HEK293 (cell line): ENCODE results near the gene BTBD8.

ENCODE experiments used
- BCL11B ChIP-seq: fragments of 450-650 bp; formaldehyde crosslinking; IDR thresholded peaks from 2 replicates; pipeline ENCODE4 v1.5.1; 2016; ENCODE audit warnings: low read depth, missing biosample characterization, missing genetic modification characterization
- HOXA7 ChIP-seq: sonication (generic); formaldehyde crosslinking; IDR thresholded peaks from 2 replicates; pipeline ENCODE4 v1.8.1; 2022; ENCODE audit warnings: missing genetic modification reagents, borderline replicate concordance
- REPIN1 ChIP-seq: fragments of 450-650 bp; formaldehyde crosslinking; IDR thresholded peaks from 2 replicates; pipeline ENCODE4 v1.5.1; 2017; ENCODE audit warnings: missing biosample characterization, missing genetic modification characterization, low read depth
- SCRT1 ChIP-seq: fragments of 450-650 bp; formaldehyde crosslinking; IDR thresholded peaks from 2 replicates; pipeline ENCODE4 v1.5.1; 2016; ENCODE audit warnings: missing biosample characterization, missing genetic modification characterization, borderline replicate concordance
- SCRT2 ChIP-seq: fragments of 450-650 bp; formaldehyde crosslinking; IDR thresholded peaks from 2 replicates; pipeline ENCODE4 v1.5.1; 2016; ENCODE audit warnings: missing biosample characterization, missing genetic modification characterization
- ZBTB6 ChIP-seq: fragments of 450-650 bp; formaldehyde crosslinking; IDR thresholded peaks from 2 replicates; pipeline ENCODE4 v1.5.1; 2017; ENCODE audit warnings: missing biosample characterization, missing genetic modification characterization
- ZBTB7A ChIP-seq: fragments of 450-650 bp; formaldehyde crosslinking; IDR thresholded peaks from 2 replicates; pipeline ENCODE4 v1.5.1; 2016; ENCODE audit warnings: low read depth, missing biosample characterization, missing genetic modification characterization
- ZFHX2 ChIP-seq: fragments of 450-650 bp; formaldehyde crosslinking; conservative IDR thresholded peaks from 2 replicates; pipeline ENCODE4 v1.5.1; 2016; ENCODE audit warnings: missing biosample characterization, missing genetic modification characterization
- ZNF138 ChIP-seq: fragments of 450-650 bp; formaldehyde crosslinking; IDR thresholded peaks from 2 replicates; pipeline ENCODE4 v1.5.1; 2016; ENCODE audit warnings: missing biosample characterization, missing genetic modification characterization, borderline replicate concordance
- ZNF155 ChIP-seq: fragments of 450-650 bp; formaldehyde crosslinking; IDR thresholded peaks from 2 replicates; pipeline ENCODE4 v1.5.1; 2016; ENCODE audit warnings: missing biosample characterization, missing genetic modification characterization
- ZNF174 ChIP-seq: fragments of 450-650 bp; formaldehyde crosslinking; IDR thresholded peaks from 2 replicates; pipeline ENCODE4 v1.5.0; 2017; ENCODE audit warnings: missing biosample characterization, mild to moderate bottlenecking, missing genetic modification characterization
- ZNF274 ChIP-seq, 2 experiments: fragments of 200-500 bp in 1 of 2; fragments of 450-650 bp in 1 of 2; sonication (Bioruptor generic) in 1 of 2; formaldehyde crosslinking in 1 of 2; IDR thresholded peaks; 2 replicates each; pipeline versions ENCODE4 v1.5.1 to v1.6.1; 2014 to 2016; ENCODE audit warnings: borderline replicate concordance in 1 of 2, inconsistent platforms in 1 of 2, low read length in 1 of 2, missing biosample characterization in 1 of 2, missing genetic modification characterization in 1 of 2
- ZNF341 ChIP-seq: fragments of 450-650 bp; formaldehyde crosslinking; IDR thresholded peaks from 2 replicates; pipeline ENCODE4; 2016; ENCODE audit warnings: low read depth, missing biosample characterization, missing genetic modification characterization
- ZNF433 ChIP-seq: fragments of 450-650 bp; formaldehyde crosslinking; IDR thresholded peaks from 2 replicates; pipeline ENCODE4 v1.5.1; 2016; ENCODE audit warnings: missing biosample characterization, missing genetic modification characterization, low read depth
- ZNF48 ChIP-seq: fragments of 450-650 bp; formaldehyde crosslinking; IDR thresholded peaks from 2 replicates; pipeline ENCODE4 v1.5.1; 2016; ENCODE audit warnings: missing biosample characterization, missing genetic modification characterization
- ZNF510 ChIP-seq: fragments of 450-650 bp; formaldehyde crosslinking; IDR thresholded peaks from 2 replicates; pipeline ENCODE4 v1.5.1; 2018; ENCODE audit warnings: mild to moderate bottlenecking, missing genetic modification characterization, missing biosample characterization; ENCODE audit not compliant: insufficient replicate concordance
- ZNF513 ChIP-seq: fragments of 450-650 bp; IDR thresholded peaks from 2 replicates; pipeline ENCODE4 v1.5.1; 2018; ENCODE audit warnings: missing biosample characterization, missing genetic modification characterization
- ZNF514 ChIP-seq: fragments of 450-650 bp; formaldehyde crosslinking; IDR thresholded peaks from 2 replicates; pipeline ENCODE4 v1.5.1; 2016; ENCODE audit warnings: missing biosample characterization, missing genetic modification characterization
- ZNF521 ChIP-seq: fragments of 450-650 bp; formaldehyde crosslinking; IDR thresholded peaks from 2 replicates; pipeline ENCODE4 v1.5.1; 2017; ENCODE audit warnings: missing biosample characterization, mild to moderate bottlenecking, missing genetic modification characterization
- ZNF548 ChIP-seq: fragments of 450-650 bp; formaldehyde crosslinking; IDR thresholded peaks from 2 replicates; pipeline ENCODE4 v1.5.1; 2016; ENCODE audit warnings: missing biosample characterization, missing genetic modification characterization
- ZNF623 ChIP-seq: fragments of 450-650 bp; formaldehyde crosslinking; IDR thresholded peaks from 2 replicates; pipeline ENCODE4 v1.5.1; 2016; ENCODE audit warnings: missing biosample characterization, missing genetic modification characterization
- ZNF701 ChIP-seq: fragments of 450-650 bp; formaldehyde crosslinking; IDR thresholded peaks from 2 replicates; pipeline ENCODE4 v1.5.1; 2016; ENCODE audit warnings: missing biosample characterization, missing genetic modification characterization
- ZNF830 ChIP-seq: fragments of 450-650 bp; IDR thresholded peaks from 2 replicates; pipeline ENCODE4 v1.5.0; 2018; ENCODE audit warnings: missing biosample characterization, missing genetic modification characterization, low read depth, mild to moderate bottlenecking, moderate library complexity
- ZSCAN23 ChIP-seq: fragments of 450-650 bp; formaldehyde crosslinking; IDR thresholded peaks from 2 replicates; pipeline ENCODE4 v1.5.1; 2016; ENCODE audit warnings: missing biosample characterization, missing genetic modification characterization
- TF ChIP-seq, protein P1 (sequence below): fragments of 450-650 bp; formaldehyde crosslinking; IDR thresholded peaks from 2 replicates; pipeline ENCODE4 v1.5.1; 2017; ENCODE audit warnings: missing biosample characterization, missing genetic modification characterization
- TF ChIP-seq, protein P2 (sequence below): fragments of 450-650 bp; formaldehyde crosslinking; IDR thresholded peaks from 2 replicates; pipeline ENCODE4 v1.5.1; 2016; ENCODE audit warnings: missing biosample characterization, missing genetic modification characterization
- TF ChIP-seq, protein P3 (sequence below): fragments of 450-650 bp; formaldehyde crosslinking; conservative IDR thresholded peaks from 2 replicates; pipeline ENCODE4 v1.5.1; 2016; ENCODE audit warnings: low read depth, missing biosample characterization, missing genetic modification characterization
- TF ChIP-seq, protein P4 (sequence below): fragments of 450-650 bp; formaldehyde crosslinking; IDR thresholded peaks from 2 replicates; pipeline ENCODE4 v1.5.1; 2016; ENCODE audit warnings: missing biosample characterization, missing genetic modification characterization, low read depth
- TF ChIP-seq, protein P5 (sequence below): fragments of 450-650 bp; formaldehyde crosslinking; IDR thresholded peaks from 2 replicates; pipeline ENCODE4 v1.5.1; 2017; ENCODE audit warnings: missing biosample characterization, missing genetic modification characterization

Gene BTBD8

GRCh38 chr1:92030656-92031107 is 49.5 kb upstream of the BTBD8 start (continued):
- TF ChIP-seq, protein P1, sequence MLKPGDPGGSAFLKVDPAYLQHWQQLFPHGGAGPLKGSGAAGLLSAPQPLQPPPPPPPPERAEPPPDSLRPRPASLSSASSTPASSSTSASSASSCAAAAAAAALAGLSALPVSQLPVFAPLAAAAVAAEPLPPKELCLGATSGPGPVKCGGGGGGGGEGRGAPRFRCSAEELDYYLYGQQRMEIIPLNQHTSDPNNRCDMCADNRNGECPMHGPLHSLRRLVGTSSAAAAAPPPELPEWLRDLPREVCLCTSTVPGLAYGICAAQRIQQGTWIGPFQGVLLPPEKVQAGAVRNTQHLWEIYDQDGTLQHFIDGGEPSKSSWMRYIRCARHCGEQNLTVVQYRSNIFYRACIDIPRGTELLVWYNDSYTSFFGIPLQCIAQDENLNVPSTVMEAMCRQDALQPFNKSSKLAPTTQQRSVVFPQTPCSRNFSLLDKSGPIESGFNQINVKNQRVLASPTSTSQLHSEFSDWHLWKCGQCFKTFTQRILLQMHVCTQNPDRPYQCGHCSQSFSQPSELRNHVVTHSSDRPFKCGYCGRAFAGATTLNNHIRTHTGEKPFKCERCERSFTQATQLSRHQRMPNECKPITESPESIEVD (tag by site-specific recombination) = no peak
- TF ChIP-seq ZBTB6 (tag by site-specific recombination) = 0 out of 2 replicates have a peak, but pooled peaks have one; percentile 8
- TF ChIP-seq ZNF830 (tag by site-specific recombination) = no peak
- TF ChIP-seq ZNF138 (tag by site-specific recombination) = no peak
- TF ChIP-seq ZNF701 (tag by site-specific recombination) = no peak
- TF ChIP-seq HOXA7 (CRISPR knock-in tag) = no peak
- TF ChIP-seq ZBTB7A (tag by site-specific recombination) = no peak
- no peak for TF ChIP-seq REPIN1 (tag by site-specific recombination)
- no peak for TF ChIP-seq SCRT2 (tag by site-specific recombination)
- TF ChIP-seq, protein P2, sequence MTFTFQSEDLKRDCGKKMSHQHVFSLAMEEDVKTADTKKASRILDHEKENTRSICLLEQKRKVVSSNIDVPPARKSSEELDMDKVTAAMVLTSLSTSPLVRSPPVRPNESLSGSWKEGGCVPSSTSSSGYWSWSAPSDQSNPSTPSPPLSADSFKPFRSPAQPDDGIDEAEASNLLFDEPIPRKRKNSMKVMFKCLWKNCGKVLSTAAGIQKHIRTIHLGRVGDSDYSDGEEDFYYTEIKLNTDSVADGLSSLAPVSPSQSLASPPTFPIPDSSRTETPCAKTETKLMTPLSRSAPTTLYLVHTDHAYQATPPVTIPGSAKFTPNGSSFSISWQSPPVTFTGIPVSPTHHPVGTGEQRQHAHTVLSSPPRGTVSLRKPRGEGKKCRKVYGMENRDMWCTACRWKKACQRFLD = no peak
- no peak for TF ChIP-seq ZNF514
- no peak for TF ChIP-seq ZNF48 (tag by site-specific recombination)
- TF ChIP-seq ZNF433 (tag by site-specific recombination) = no peak
- TF ChIP-seq, protein P3, sequence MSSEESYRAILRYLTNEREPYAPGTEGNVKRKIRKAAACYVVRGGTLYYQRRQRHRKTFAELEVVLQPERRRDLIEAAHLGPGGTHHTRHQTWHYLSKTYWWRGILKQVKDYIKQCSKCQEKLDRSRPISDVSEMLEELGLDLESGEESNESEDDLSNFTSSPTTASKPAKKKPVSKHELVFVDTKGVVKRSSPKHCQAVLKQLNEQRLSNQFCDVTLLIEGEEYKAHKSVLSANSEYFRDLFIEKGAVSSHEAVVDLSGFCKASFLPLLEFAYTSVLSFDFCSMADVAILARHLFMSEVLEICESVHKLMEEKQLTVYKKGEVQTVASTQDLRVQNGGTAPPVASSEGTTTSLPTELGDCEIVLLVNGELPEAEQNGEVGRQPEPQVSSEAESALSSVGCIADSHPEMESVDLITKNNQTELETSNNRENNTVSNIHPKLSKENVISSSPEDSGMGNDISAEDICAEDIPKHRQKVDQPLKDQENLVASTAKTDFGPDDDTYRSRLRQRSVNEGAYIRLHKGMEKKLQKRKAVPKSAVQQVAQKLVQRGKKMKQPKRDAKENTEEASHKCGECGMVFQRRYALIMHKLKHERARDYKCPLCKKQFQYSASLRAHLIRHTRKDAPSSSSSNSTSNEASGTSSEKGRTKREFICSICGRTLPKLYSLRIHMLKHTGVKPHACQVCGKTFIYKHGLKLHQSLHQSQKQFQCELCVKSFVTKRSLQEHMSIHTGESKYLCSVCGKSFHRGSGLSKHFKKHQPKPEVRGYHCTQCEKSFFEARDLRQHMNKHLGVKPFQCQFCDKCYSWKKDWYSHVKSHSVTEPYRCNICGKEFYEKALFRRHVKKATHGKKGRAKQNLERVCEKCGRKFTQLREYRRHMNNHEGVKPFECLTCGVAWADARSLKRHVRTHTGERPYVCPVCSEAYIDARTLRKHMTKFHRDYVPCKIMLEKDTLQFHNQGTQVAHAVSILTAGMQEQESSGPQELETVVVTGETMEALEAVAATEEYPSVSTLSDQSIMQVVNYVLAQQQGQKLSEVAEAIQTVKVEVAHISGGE (tag by site-specific recombination) = peak; percentile 22; the same call in 1 of the 2 replicates
- no peak for TF ChIP-seq ZSCAN23 (tag by site-specific recombination)
- TF ChIP-seq ZNF623 = no peak
- TF ChIP-seq, protein P4, sequence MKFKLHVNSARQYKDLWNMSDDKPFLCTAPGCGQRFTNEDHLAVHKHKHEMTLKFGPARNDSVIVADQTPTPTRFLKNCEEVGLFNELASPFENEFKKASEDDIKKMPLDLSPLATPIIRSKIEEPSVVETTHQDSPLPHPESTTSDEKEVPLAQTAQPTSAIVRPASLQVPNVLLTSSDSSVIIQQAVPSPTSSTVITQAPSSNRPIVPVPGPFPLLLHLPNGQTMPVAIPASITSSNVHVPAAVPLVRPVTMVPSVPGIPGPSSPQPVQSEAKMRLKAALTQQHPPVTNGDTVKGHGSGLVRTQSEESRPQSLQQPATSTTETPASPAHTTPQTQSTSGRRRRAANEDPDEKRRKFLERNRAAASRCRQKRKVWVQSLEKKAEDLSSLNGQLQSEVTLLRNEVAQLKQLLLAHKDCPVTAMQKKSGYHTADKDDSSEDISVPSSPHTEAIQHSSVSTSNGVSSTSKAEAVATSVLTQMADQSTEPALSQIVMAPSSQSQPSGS (tag by site-specific recombination) = no peak
- TF ChIP-seq BCL11B (tag by site-specific recombination) = no peak
- no peak for TF ChIP-seq ZNF513 (tag by site-specific recombination)
- no peak for TF ChIP-seq ZNF174 (tag by site-specific recombination)
- no peak for TF ChIP-seq ZNF155 (tag by site-specific recombination)
- no peak for TF ChIP-seq ZNF510 (tag by site-specific recombination)
- no peak for TF ChIP-seq ZNF548 (tag by site-specific recombination)
- TF ChIP-seq, protein P5, sequence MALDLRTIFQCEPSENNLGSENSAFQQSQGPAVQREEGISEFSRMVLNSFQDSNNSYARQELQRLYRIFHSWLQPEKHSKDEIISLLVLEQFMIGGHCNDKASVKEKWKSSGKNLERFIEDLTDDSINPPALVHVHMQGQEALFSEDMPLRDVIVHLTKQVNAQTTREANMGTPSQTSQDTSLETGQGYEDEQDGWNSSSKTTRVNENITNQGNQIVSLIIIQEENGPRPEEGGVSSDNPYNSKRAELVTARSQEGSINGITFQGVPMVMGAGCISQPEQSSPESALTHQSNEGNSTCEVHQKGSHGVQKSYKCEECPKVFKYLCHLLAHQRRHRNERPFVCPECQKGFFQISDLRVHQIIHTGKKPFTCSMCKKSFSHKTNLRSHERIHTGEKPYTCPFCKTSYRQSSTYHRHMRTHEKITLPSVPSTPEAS (tag by site-specific recombination) = no peak
- no peak for TF ChIP-seq ZNF341
- no peak for TF ChIP-seq SCRT1
- no peak for TF ChIP-seq ZNF274 (IDR thresholded peaks at IDR 0.05; ENCODE audit: low read length)
- TF ChIP-seq ZNF274 (tag by site-specific recombination; IDR thresholded peaks at IDR 0.05; ENCODE audit: borderline replicate concordance) = no peak
- no peak for TF ChIP-seq ZNF521
- TF ChIP-seq ZFHX2 (tag by site-specific recombination) = no peak
